Skeletal muscle satellite cell (primary cell): ENCODE data around the gene SRRM5.
A peak's percentile ranks its signal among the peaks of the same experiment; 100 is the strongest.
"Not testable (repeated sequence)": the region's sequence is repeated elsewhere in the genome, so short reads cannot be mapped to it uniquely, and the experiment has no call there.

Experiments used
- H3K27me3 ChIP-seq: 2 replicates; pipeline ENCODE4 v1.7.0; 2013; ENCODE audit warnings: low read length; ENCODE audit not compliant: control insufficient read depth, insufficient read depth
- H3K36me3 ChIP-seq: 2 replicates; pipeline ENCODE4 v1.7.0; 2013; ENCODE audit warnings: mild to moderate bottlenecking, control low read depth, low read length; ENCODE audit not compliant: insufficient read depth
- H3K4me1 ChIP-seq: 2 replicates; pipeline ENCODE4 v1.7.0; 2013; ENCODE audit warnings: low read length; ENCODE audit not compliant: control insufficient read depth, insufficient read depth
- H3K4me2 ChIP-seq: 2 replicates; pipeline ENCODE4 v1.7.0; 2013; ENCODE audit warnings: mild to moderate bottlenecking, low read length
- H3K4me3 ChIP-seq: 2 replicates; pipeline ENCODE4 v1.7.0; 2013; ENCODE audit warnings: low read length
- H3K9ac ChIP-seq: 2 replicates; pipeline ENCODE4 v1.7.0; 2013; ENCODE audit warnings: mild to moderate bottlenecking, low read depth, low read length, moderate library complexity
- H3K9me3 ChIP-seq: replicated peaks from 2 replicates; pipeline ENCODE4 v1.7.0; 2013; ENCODE audit warnings: mild to moderate bottlenecking, control low read depth, low read length

The SRRM5 gene

GRCh38 chr19:43594081-43594697, 17.7 kb upstream of the SRRM5 start:
- H3K4me3 ChIP-seq, result peak overlapping the region; percentile 94
- H3K9me3 ChIP-seq, result no peaks in the 10 kb centered on the region
- H3K4me1 ChIP-seq, result peaks cover 25% of the 10 kb centered on the region
- H3K4me2 ChIP-seq, result peak overlapping the region; percentile 100
- peak overlapping the region; percentile 91 for H3K9ac ChIP-seq
- H3K27me3 ChIP-seq, result no peaks in the 10 kb centered on the region
- peaks cover 50% of the 10 kb centered on the region for H3K36me3 ChIP-seq

DNA sequence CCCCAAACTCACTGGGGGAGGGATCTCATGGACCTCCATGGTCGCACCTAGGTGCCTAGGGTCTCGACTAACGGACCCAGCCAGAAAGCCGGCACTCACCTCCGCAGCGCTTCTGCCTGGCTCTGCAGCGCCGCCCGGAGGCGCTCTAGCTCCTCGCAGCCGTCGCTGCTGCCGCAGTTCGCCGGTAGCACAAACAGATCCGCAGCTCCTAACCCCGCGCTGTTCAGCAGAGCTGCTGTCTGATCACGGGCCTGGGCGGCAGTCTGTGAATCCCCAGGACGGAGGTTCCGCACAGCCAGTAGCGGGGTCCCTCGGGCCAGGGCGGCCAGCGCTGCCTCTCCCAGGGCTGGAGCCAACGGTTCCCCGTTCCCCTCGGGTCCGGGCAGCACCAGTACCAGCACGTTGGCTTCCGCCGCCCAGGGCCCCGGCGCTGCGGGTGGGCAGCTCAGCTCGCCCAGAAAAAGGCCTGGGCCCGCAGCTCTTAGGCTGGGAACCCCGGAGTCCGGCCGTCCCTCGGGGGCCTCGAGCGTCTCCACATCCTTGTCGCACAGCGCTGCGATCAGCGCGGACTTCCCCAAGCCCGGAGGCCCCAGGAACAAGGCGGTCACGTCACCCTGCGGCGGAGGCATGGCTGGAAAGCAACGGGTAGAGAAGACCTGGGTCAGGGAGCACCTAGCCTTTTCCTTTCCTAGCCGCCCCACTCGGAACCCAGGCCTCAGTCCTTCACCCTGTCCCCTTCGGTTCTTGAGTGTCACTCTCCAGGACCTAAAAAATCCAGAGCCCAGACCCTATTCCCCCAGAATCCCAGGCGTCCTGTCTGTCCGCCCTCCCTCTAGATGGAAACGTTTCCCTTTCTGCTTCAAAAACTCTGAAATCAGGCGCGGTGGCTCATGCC, 16.9 kb upstream of the SRRM5 start:
- H3K9ac ChIP-seq, result peak overlapping the region; percentile 91
- no peaks in the 10 kb centered on the region for H3K27me3 ChIP-seq
- peaks cover 56% of the 10 kb centered on the region for H3K36me3 ChIP-seq
- H3K4me2 ChIP-seq, result peak overlapping the region; percentile 100
- H3K9me3 ChIP-seq, result no peaks in the 10 kb centered on the region
- H3K4me1 ChIP-seq, result peaks cover 25% of the 10 kb centered on the region
- H3K4me3 ChIP-seq, result peak overlapping the region; percentile 94

DNA sequence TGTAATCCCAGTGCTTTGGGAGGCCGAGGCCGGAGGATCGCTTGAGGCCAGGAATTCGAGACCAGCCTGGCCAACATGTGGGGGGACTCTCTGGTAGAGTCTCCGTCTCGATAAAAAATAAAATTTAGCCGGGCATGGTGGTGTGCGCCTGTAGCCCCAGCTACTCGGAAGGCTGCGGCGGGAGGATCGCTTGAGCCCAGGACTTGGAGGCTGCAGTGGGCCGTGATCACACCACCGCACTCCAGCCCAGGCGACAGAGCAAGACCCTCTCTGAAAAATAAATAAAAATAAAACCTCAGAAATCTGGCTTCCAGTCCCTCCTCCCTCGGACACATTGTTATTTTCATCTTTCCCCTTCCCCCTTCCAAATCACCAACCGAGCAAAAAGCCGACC, 16.3 kb upstream of the SRRM5 start:
- peaks cover 25% of the 10 kb centered on the region for H3K4me1 ChIP-seq
- peaks cover 50% of the 10 kb centered on the region for H3K36me3 ChIP-seq

DNA sequence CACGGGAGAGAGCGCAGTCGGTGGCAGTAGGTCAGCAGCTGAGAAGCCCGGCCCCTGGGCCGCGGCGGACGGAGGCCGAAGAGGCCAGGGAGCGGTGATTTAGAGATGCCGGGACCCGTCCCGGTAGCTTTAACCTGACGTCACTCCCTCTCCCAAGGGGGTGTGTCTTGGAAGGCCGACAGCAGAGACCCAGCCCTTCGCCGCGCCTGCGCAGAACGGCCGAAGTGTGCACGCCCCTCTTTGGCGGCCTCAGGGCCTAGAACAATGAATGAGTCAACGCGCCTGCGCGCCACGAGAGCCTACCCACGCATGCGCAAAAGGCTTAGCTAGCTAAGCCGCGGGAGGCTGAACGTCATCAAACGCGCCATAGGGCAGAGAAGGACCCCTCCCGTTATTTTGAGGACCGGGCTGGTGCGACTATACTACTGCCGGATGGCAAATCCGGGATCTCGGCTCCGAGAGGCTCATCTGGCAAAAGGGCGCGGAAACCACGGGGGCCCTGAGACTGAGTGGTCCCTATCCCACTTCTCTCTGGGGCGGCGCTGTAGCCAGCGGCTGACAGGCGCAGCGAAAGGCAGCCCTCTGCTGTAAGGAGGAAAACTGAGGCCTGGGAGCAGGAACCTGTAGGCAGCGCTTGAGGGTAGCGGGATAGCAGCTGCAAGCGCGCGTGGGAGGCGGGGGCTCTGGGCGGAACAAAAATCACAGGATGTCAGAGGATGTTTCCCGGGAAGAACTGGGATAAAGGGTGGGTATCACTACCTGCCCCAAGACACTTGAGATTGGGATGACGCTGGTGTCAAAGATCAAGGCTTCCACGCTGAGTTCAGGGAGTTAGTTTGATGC, 15.7 kb upstream of the SRRM5 start, which contains the start of the genes IRGQ and ZNF576:
Gene IRGQ (minus strand): TSS at position 136 of the 843 bp plus-strand sequence. CDS start 796 bp downstream, outside the sequence.
Gene ZNF576 (plus strand): TSS at position 597 of the 843 bp plus-strand sequence. CDS start 514 bp downstream, outside the sequence.
- Histone ChIP-seq H3K4me3 (peak within 1 kb of the TSS; percentile 94), H3K36me3 (peaks cover 44% of the 10 kb centered on the region), H3K4me2 (peak within 1 kb of the TSS; percentile 100), H3K4me1 (peaks cover 25% of the 10 kb centered on the region), H3K9me3 (no peaks in the 10 kb centered on the region), H3K27me3 (no peaks in the 10 kb centered on the region), H3K9ac (peak within 1 kb of the TSS; percentile 94)

More for the DNA sequence above, 16.3 kb upstream of the SRRM5 start:
- Histone ChIP-seq H3K4me2 (peak overlapping the region; percentile 100), H3K9me3 (no peaks in the 10 kb centered on the region), H3K27me3 (no peaks in the 10 kb centered on the region), H3K9ac (peak overlapping the region; percentile 91), H3K4me3 (peak overlapping the region; percentile 94)

DNA sequence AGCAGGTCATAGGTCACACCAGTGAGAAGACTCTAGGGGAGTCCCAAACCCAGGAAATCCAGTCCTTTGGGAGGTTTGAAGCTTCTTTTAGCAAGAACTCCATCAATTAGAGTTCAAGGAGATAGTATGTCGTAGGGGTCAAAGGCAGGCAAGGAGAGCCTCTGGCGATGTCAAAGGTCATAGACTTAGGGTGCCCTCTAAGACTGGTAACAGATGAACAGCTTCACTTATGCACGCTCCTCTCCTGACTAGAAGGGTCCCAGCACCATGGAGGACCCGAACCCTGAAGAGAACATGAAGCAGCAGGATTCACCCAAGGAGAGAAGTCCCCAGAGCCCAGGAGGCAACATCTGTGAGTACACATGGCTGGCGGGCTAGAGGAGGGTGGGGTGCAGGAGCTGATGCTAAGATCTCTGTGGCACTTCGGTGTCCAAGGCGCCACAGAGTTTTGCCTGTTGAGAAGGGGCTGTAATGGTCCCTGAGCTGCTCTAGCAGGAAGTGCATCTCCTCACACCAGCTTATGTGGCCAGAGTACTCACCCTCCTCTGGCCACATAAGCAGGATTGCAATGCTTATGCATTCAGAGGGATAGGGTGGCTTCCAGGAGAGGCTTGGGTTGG, 14.9 kb upstream of the SRRM5 start:
- Histone ChIP-seq H3K9ac (peak overlapping the region; percentile 94), H3K4me2 (peak overlapping the region; percentile 97), H3K36me3 (peaks cover 43% of the 10 kb centered on the region)

GRCh38 chr19:43597876-43598275, 14.0 kb upstream of the SRRM5 start:
- H3K27me3 ChIP-seq, result no peaks in the 10 kb centered on the region
- H3K4me3 ChIP-seq, result peak overlapping the region; percentile 88
- H3K4me2 ChIP-seq, result peak overlapping the region; percentile 97
- H3K9ac ChIP-seq, result peak overlapping the region; percentile 94
- peaks cover 38% of the 10 kb centered on the region for H3K36me3 ChIP-seq
- H3K4me1 ChIP-seq, result peaks cover 25% of the 10 kb centered on the region
- H3K9me3 ChIP-seq, result no peaks in the 10 kb centered on the region

More for the DNA sequence above, 14.9 kb upstream of the SRRM5 start:
- H3K9me3 ChIP-seq, result no peaks in the 10 kb centered on the region
- H3K4me3 ChIP-seq, result peak overlapping the region; percentile 88
- no peaks in the 10 kb centered on the region for H3K27me3 ChIP-seq
- peaks cover 25% of the 10 kb centered on the region for H3K4me1 ChIP-seq

DNA sequence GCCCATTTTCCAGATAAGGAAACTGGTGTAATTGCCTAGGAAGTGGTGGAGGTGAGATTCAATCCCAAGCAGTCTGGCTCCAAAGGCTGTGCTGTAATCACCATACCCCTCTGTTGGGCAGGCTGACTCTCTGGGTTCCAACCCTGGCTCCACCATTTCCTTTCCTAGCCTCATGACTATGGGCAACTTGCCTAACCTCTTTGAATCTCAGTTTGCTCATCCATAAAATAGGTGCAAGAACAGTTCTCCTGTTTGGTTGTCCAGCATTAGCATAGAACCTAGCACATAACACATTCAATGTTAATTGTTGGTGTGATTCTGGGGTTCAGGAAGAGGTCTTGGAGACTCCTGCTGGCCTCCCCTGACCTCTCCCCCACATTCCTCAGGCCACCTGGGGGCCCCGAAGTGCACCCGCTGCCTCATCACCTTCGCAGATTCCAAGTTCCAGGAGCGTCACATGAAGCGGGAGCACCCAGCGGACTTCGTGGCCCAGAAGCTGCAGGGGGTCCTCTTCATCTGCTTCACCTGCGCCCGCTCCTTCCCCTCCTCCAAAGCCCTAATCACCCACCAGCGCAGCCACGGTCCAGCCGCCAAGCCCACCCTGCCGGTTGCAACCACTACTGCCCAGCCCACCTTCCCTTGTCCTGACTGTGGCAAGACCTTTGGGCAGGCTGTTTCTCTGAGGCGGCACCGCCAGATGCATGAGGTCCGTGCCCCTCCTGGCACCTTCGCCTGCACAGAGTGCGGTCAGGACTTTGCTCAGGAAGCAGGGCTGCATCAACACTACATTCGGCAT, 13.2 kb upstream of the SRRM5 start:
- Histone ChIP-seq H3K9ac (peak overlapping the region; percentile 94), H3K27me3 (no peaks in the 10 kb centered on the region), H3K4me3 (no peak overlapping the region), H3K36me3 (peaks cover 34% of the 10 kb centered on the region), H3K9me3 (no peaks in the 10 kb centered on the region), H3K4me2 (peak overlapping the region; percentile 97), H3K4me1 (peaks cover 25% of the 10 kb centered on the region)

- Histone ChIP-seq H3K9me3 (no peaks in the 10 kb centered on the region), H3K27me3 (no peaks in the 10 kb centered on the region), H3K36me3 (peaks cover 24% of the 10 kb centered on the region), H3K4me1 (peaks cover 15% of the 10 kb centered on the region), H3K9ac (no peak overlapping the region), H3K4me3 (no peak overlapping the region), H3K4me2 (no peak overlapping the region)
Measured at GRCh38 chr19:43599635-43600295, 12.1 kb upstream of the SRRM5 start.

GRCh38 chr19:43600326-43600725, 11.6 kb upstream of the SRRM5 start:
- not testable (repeated sequence) for H3K4me3 ChIP-seq, H3K4me2 ChIP-seq, H3K27me3 ChIP-seq, H3K9ac ChIP-seq, H3K9me3 ChIP-seq
- Histone ChIP-seq H3K36me3 (peaks cover 24% of the 10 kb centered on the region), H3K4me1 (peaks cover 15% of the 10 kb centered on the region)
